Melanocyte of skin (primary cell): ENCODE results near the gene TMEM214. TPM values are rescaled to one million over a fixed set of nuclear protein-coding genes. Genes with fewer than 3 reads are reported as not detected.

Experiments
- total RNA-seq, 2 donors: library from RNA; depleted of rRNA; stranded (reverse); fragments of >200 nt; gene quantifications; 2 replicates each; pipeline ENCODE4 v1.2.3, GENCODE V29; 2012

TMEM214 gene
- 10 to 100 TPM; 43.7 to 47.6 TPM for total RNA-seq

GRCh38 chr2:27032495-27033252 lies at the start of gene TMEM214:
Gene TMEM214, plus strand, starts transcription at chr2:27032965. Its CDS starts 51 bp downstream, at chr2:27033016.

GRCh38 chr2:27050996-27051901 lies 18.5 kb downstream of the TMEM214 start, which contains the start of gene AGBL5:
Gene AGBL5, plus strand, starts transcription at chr2:27051668. Its CDS starts 1,291 bp downstream, at chr2:27052959.

GRCh38 chr2:27071277-27071989 lies 38.7 kb downstream of the TMEM214 start, which contains the start of gene OST4:
Gene OST4, minus strand, starts transcription at chr2:27071654.

GRCh38 chr2:27078267-27079194 lies 45.8 kb downstream of the TMEM214 start, which contains the start of gene EMILIN1:
Gene EMILIN1, plus strand, starts transcription at chr2:27078615. Its CDS starts 451 bp downstream, at chr2:27079066.

GRCh38 chr2:27086724-27087593 lies 54.2 kb downstream of the TMEM214 start, which contains the start of gene KHK:
Gene KHK, plus strand, starts transcription at chr2:27086772. Its CDS starts 488 bp downstream, at chr2:27087260.

Other genes starting within 250 kb of the TMEM214 start
- gene CENPA, start 246.9 kb upstream of the TMEM214 start, total RNA-seq, result 10 to 100 TPM in 1 of 2 donors, 1 to 10 TPM in 1; 10.0 to 24.3 TPM
- not detected for gene DPYSL5, start 184.8 kb upstream of the TMEM214 start, total RNA-seq
- 1 to 10 TPM; 4.0 to 5.2 TPM for gene MAPRE3, start 62.3 kb upstream of the TMEM214 start, total RNA-seq
- 10 to 100 TPM; 13.8 to 15.7 TPM for gene AGBL5, start 18.7 kb downstream of the TMEM214 start, total RNA-seq
- 100 to 1,000 TPM; 137 to 193 TPM for gene OST4, start 38.7 kb downstream of the TMEM214 start, total RNA-seq
- gene EMILIN1, start 45.6 kb downstream of the TMEM214 start, total RNA-seq, result 1 to 10 TPM; 4.8 to 8.0 TPM
- gene KHK, start 53.8 kb downstream of the TMEM214 start, total RNA-seq, result 1 to 10 TPM; 2.8 to 3.7 TPM
- 1 to 10 TPM; 4.7 to 6.2 TPM for gene CGREF1, start 86.2 kb downstream of the TMEM214 start, total RNA-seq
- gene ABHD1, start 90.8 kb downstream of the TMEM214 start, total RNA-seq, result under 1 TPM in 1 of 2 donors, not detected in 1; under 0.01 TPM
- 10 to 100 TPM; 56.8 to 75.6 TPM for gene PREB, start 101.7 kb downstream of the TMEM214 start, total RNA-seq
- gene PRR30, start 106.4 kb downstream of the TMEM214 start, total RNA-seq, result not detected
- gene TCF23, start 116.0 kb downstream of the TMEM214 start, total RNA-seq, result not detected
- gene ATRAID, start 179.1 kb downstream of the TMEM214 start, total RNA-seq, result 100 to 1,000 TPM; 150 to 212 TPM
- 10 to 100 TPM; 35.8 to 87.9 TPM for gene SLC5A6, start 179.3 kb downstream of the TMEM214 start, total RNA-seq
- gene CAD, start 184.4 kb downstream of the TMEM214 start, total RNA-seq, result 10 to 100 TPM; 23.7 to 41.3 TPM
- under 1 TPM in 1 of 2 donors, not detected in 1; 0.34 TPM for gene SLC30A3, start 230.1 kb downstream of the TMEM214 start, total RNA-seq
- gene DNAJC5G, start 242.5 kb downstream of the TMEM214 start, total RNA-seq, result not detected
- gene TRIM54, start 249.5 kb downstream of the TMEM214 start, total RNA-seq, result not detected